Testis (tissue), 2 donors: ENCODE data around the gene SLC25A34.

Experiments
- POLR2A ChIP-seq: fragments of 450-650 bp; IDR thresholded peaks from one replicate; pipeline ENCODE4 v1.6.1; 2017; ENCODE audit warnings: antibody characterized with exemption, mild to moderate bottlenecking, moderate library complexity
- TF ChIP-seq, protein P1 (sequence below), 3 experiments: fragments of 450-650 bp in 2 of 3; fragments of 200-600 bp in 1 of 3; sonication (generic) in 1 of 3; IDR thresholded peaks; one replicate each; pipeline ENCODE4 v1.5.1; 2016 to 2019; ENCODE audit warnings: antibody characterized with exemption in 3 of 3, mild to moderate bottlenecking in 2 of 3, moderate library complexity in 1 of 3

DNA sequence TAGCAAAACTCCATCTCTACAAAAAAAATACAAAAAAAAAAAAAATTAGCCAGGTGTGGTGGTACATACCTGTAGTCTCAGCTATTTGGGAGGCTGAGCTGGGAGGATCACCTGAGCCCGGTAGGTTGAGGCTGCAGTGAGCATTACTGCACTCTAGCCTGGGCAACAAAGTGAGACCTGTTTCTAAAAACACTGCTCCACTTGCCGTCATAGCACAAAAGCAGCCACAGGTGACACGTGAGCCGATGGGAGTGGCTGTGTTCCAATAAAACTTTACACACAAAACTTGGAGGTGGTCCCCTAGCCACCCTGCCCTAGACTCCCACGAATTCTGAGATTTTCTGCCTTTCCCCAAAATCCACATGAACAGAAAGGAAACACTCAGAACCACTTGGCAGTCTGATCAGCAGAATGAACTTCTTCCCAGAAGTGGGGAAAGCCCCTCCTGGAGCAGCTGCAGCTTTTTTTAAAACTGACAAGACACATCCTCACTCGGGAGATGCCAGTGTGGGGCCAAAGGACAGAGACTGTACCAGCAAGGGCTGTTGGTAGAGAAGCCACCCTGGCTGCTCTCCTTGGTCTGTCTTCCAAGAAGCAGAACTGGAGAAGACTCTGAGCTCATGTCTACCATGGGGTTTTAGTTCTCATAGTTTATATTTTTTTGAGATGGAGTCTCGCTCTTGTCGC is 28.7 kb upstream of the SLC25A34 start:
- TF ChIP-seq, protein P1, sequence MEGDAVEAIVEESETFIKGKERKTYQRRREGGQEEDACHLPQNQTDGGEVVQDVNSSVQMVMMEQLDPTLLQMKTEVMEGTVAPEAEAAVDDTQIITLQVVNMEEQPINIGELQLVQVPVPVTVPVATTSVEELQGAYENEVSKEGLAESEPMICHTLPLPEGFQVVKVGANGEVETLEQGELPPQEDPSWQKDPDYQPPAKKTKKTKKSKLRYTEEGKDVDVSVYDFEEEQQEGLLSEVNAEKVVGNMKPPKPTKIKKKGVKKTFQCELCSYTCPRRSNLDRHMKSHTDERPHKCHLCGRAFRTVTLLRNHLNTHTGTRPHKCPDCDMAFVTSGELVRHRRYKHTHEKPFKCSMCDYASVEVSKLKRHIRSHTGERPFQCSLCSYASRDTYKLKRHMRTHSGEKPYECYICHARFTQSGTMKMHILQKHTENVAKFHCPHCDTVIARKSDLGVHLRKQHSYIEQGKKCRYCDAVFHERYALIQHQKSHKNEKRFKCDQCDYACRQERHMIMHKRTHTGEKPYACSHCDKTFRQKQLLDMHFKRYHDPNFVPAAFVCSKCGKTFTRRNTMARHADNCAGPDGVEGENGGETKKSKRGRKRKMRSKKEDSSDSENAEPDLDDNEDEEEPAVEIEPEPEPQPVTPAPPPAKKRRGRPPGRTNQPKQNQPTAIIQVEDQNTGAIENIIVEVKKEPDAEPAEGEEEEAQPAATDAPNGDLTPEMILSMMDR (IDR thresholded peaks at IDR 0.05), result no peak
- no peak for TF ChIP-seq POLR2A
